ENCODE data around the gene AUTS2. TPM values are rescaled to one million over a fixed set of nuclear protein-coding genes. Genes with fewer than 3 reads are reported as not detected.

Gene AUTS2
- total RNA-seq, 1 donor from 2014 or later: 94.1 TPM

DNA sequence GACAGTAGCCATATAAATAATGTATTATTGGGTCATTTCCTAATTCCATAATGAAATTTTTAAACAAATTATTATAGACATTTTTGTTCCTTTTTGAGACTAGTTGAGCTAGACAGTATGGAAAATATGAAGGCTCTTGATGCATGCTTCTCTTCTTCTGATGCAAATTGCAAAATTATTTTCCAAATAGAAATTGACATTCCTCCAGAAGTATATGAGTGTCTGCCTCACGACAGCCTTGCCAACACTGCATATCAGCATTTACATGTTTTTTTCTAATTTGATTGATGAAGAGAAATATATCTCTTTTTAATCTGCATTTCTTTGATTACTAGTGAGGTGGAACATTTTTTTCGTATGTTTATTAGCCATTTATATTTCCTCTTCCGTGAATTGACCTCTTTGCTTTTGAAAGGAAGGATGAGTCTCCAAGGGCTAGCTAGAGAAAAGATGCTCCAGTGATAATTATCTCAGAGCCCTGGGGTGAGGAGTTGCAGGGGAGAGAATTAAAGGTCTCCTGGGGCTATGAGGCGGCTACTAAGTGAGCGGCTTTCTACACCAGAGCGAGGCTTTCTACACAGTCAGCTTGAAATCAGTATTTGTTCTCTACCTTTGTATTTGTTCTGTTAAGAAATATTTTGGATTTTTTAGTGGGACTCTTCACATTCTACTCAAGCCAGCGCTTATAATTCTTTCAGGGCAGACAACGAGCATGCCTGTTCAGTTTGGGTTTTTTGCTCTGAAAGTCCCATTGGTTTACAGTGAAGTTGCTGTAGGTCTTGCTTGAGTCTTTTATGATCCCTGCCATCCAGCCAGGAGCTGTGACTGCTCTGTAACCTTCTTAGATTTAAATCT is 821.5 kb downstream of the AUTS2 start:
- Mint-ChIP-seq H3K9me3 (no peaks in the 10 kb centered on the region), H3K4me3 (no peak overlapping the region)

DNA sequence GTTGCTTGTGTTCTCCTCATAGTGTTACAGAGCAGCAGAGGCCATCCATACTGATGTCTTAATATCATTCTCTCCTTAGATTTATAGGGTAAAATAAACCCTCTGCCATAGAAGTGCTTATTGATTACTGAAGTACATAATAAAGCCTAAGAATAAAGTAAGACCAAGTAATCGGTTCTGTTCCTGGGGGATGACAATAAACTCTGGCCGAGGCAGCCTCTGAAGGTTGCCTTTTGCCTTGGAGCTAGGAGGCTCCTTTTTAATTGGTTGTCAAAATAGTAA is 822.0 kb downstream of the AUTS2 start:
- peaks cover 7% of the 10 kb centered on the region for H3K27me3 Mint-ChIP-seq
- DNase-seq (ENCODE audit: extremely low spot score, unreplicated experiment): no peak
- no peak overlapping the region for H3K4me3 Mint-ChIP-seq
- peaks cover 6% of the 10 kb centered on the region for H3K36me3 Mint-ChIP-seq
- H3K9me3 Mint-ChIP-seq: no peaks in the 10 kb centered on the region
- peaks cover 29% of the 10 kb centered on the region for H3K4me1 Mint-ChIP-seq (ENCODE audit: unreplicated experiment)
- no peak overlapping the region for H3K27ac Mint-ChIP-seq
- no peak for TF ChIP-seq CTCF (conservative IDR thresholded peaks at IDR 0.05)

More for the DNA sequence above, 821.5 kb downstream of the AUTS2 start:
- H3K4me1 Mint-ChIP-seq (ENCODE audit: unreplicated experiment): peaks cover 29% of the 10 kb centered on the region
- DNase-seq (ENCODE audit: extremely low spot score, unreplicated experiment): no peak
- peaks cover 7% of the 10 kb centered on the region for H3K36me3 Mint-ChIP-seq
- H3K27me3 Mint-ChIP-seq: peaks cover 5% of the 10 kb centered on the region
- TF ChIP-seq CTCF (conservative IDR thresholded peaks at IDR 0.05): no peak
- no peak overlapping the region for H3K27ac Mint-ChIP-seq

- Mint-ChIP-seq H3K4me3 (no peak overlapping the region), H3K4me1 (ENCODE audit: unreplicated experiment) (peaks cover 23% of the 10 kb centered on the region), H3K9me3 (no peaks in the 10 kb centered on the region), H3K36me3 (peaks cover 3% of the 10 kb centered on the region), H3K27me3 (peaks cover 7% of the 10 kb centered on the region), H3K27ac (no peak overlapping the region)
- DNase-seq (ENCODE audit: extremely low spot score, unreplicated experiment): no peak
- no peak for TF ChIP-seq CTCF (conservative IDR thresholded peaks at IDR 0.05)
These were observed 823.0 kb downstream of the AUTS2 start for GRCh38 chr7:70421319-70421718.

GRCh38 chr7:70426249-70426880 is 828.1 kb downstream of the AUTS2 start:
- no peaks in the 10 kb centered on the region for H3K9me3 Mint-ChIP-seq
- H3K36me3 Mint-ChIP-seq: peaks cover 7% of the 10 kb centered on the region
- H3K4me3 Mint-ChIP-seq: no peak overlapping the region
- no peak for DNase-seq (ENCODE audit: extremely low spot score, unreplicated experiment)
- TF ChIP-seq CTCF (conservative IDR thresholded peaks at IDR 0.05): no peak
- no peak overlapping the region for H3K27ac Mint-ChIP-seq
- no peaks in the 10 kb centered on the region for H3K4me1 Mint-ChIP-seq (ENCODE audit: unreplicated experiment)
- H3K27me3 Mint-ChIP-seq: peaks cover 7% of the 10 kb centered on the region

DNA sequence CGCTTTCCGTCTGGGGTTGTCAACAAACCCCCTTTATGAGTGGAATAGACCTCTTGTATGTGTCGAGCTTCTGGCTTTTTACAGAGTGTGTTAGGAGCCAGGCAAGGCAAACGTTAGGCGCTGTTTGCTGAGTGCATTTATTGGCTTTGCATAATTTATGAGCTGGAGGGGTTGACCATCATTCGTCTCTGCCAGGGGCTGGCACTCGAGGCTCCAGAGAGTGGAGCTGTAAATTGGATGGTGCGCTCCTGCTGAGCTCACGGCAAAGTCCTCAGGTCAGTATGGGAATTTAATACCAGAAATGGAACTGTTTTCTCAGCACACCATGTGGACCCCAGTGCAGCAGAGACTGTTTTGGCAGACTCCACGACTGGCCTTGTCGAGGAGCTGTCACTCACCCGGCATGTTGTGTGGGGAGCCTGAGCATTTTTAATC is 834.3 kb downstream of the AUTS2 start:
- Mint-ChIP-seq H3K27ac (no peak overlapping the region), H3K27me3 (no peaks in the 10 kb centered on the region), H3K36me3 (peaks cover 4% of the 10 kb centered on the region), H3K9me3 (no peaks in the 10 kb centered on the region), H3K4me3 (no peak overlapping the region), H3K4me1 (ENCODE audit: unreplicated experiment) (peaks cover 7% of the 10 kb centered on the region)
- no peak for TF ChIP-seq CTCF (conservative IDR thresholded peaks at IDR 0.05)
- no peak for DNase-seq (ENCODE audit: extremely low spot score, unreplicated experiment)
